Gastroesophageal sphincter (tissue), 3 donors: ENCODE measurements around the gene C1orf198.

Source experiments
- EP300 ChIP-seq: sonication (generic); formaldehyde crosslinking; IDR thresholded peaks from one replicate; pipeline ENCODE4 v1.6.1; 2017; ENCODE audit warnings: antibody characterized with exemption, mild to moderate bottlenecking
- POLR2A ChIP-seq, 2 donors: fragments of 450-650 bp; IDR thresholded peaks; one replicate each; pipeline ENCODE4 v1.6.1; 2017; ENCODE audit warnings: antibody characterized with exemption in 2 of 2, mild to moderate bottlenecking in 2 of 2, moderate library complexity in 1 of 2
- TF ChIP-seq, protein P1 (sequence below), 4 experiments: fragments of 200-600 bp in 2 of 4; fragments of 450-650 bp in 2 of 4; sonication (generic) in 1 of 4; IDR thresholded peaks; one replicate each; pipeline ENCODE4 v1.5.1; 2017 to 2019; ENCODE audit warnings: antibody characterized with exemption in 4 of 4, mild to moderate bottlenecking in 2 of 4, moderate library complexity in 2 of 4

DNA sequence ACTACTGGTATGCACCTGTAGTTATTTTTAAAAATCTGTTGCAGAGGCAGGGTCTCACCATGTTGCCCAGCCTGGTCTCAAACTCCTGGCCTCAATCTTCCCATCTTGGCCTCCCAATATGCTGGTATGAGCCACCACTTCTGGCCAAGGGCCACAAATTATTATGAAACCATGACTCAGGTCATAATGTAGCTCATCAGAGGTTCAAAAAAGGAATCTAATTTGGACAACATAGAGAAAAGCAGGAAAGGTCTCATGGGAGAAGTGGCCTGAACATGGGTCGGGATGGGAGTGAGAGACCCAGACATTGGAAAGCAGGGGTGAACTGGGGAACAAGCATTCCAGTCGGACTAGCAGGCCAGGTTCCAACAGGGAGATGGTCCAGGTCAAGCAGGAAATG, 45.2 kb upstream of the C1orf198 start:
- TF ChIP-seq, protein P1, sequence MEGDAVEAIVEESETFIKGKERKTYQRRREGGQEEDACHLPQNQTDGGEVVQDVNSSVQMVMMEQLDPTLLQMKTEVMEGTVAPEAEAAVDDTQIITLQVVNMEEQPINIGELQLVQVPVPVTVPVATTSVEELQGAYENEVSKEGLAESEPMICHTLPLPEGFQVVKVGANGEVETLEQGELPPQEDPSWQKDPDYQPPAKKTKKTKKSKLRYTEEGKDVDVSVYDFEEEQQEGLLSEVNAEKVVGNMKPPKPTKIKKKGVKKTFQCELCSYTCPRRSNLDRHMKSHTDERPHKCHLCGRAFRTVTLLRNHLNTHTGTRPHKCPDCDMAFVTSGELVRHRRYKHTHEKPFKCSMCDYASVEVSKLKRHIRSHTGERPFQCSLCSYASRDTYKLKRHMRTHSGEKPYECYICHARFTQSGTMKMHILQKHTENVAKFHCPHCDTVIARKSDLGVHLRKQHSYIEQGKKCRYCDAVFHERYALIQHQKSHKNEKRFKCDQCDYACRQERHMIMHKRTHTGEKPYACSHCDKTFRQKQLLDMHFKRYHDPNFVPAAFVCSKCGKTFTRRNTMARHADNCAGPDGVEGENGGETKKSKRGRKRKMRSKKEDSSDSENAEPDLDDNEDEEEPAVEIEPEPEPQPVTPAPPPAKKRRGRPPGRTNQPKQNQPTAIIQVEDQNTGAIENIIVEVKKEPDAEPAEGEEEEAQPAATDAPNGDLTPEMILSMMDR (IDR thresholded peaks at IDR 0.05) = no peak
- no peak for TF ChIP-seq POLR2A (IDR thresholded peaks at IDR 0.05)
- no peak for TF ChIP-seq EP300
